A549 (cell line): Measurements from ENCODE around the gene SCRN1. TPM values are rescaled to one million over a fixed set of nuclear protein-coding genes. Genes with fewer than 3 reads are reported as not detected.
A peak's percentile ranks its signal among the peaks of the same experiment; 100 is the strongest.

Experiments
- ATAC-seq, 2 experiments: fragments of 200-7000 bp in 1 of 2; fragments of >200 bp in 1 of 2; cut with Nextera tagmentation in 1 of 2; cut with Tn5 transposase in 1 of 2; 3 replicates each; pipeline versions ENCODE4 v1.8.0 to v1.9.1; 2018 to 2020; ENCODE audit warnings: mild to moderate bottlenecking in 1 of 2, moderate library complexity in 1 of 2
- CTCF ChIA-PET: fragments of 300-600 bp; sonication (Branson Sonifier 250); formaldehyde crosslinking; extraction: SDS; loops from one replicate; lab custom pipeline; 2021; ENCODE audit warnings: antibody characterized with exemption, inconsistent platforms; lab: Yijun Ruan, JAX
- POLR2A ChIA-PET: fragments of 350-600 bp; formaldehyde crosslinking; extraction: SDS; loops from one replicate; lab custom pipeline; 2021; ENCODE audit warnings: antibody characterized with exemption, inconsistent platforms; lab: Yijun Ruan, JAX
- DNase-seq, 2 experiments: peaks; one replicate each; pipeline versions ENCODE4 v3.0.0 to v3.0.0-alpha.2; 2011 to 2016; ENCODE audit warnings: low read depth in 1 of 2, low spot score in 1 of 2
- FAIRE-seq: peaks from 2 replicates; lab custom pipeline; 2011; peaks lifted over from hg19 to GRCh38; lab: Jason Lieb, UNC
- H3K27ac ChIP-seq, 2 experiments: fragments of >200 bp; sonication (Bioruptor Twin); formaldehyde crosslinking; 3 replicates each; pipeline ENCODE4 v1.5.1; 2016 to 2017
- H3K4me1 ChIP-seq: fragments of >200 bp; sonication (Bioruptor Twin); formaldehyde crosslinking; 3 replicates; pipeline ENCODE4 v1.6.1; 2016
- H3K4me2 ChIP-seq: fragments of >200 bp; sonication (Bioruptor Twin); formaldehyde crosslinking; 3 replicates; pipeline ENCODE4 v1.6.1; 2016
- H3K4me3 ChIP-seq: fragments of >200 bp; sonication (Bioruptor Twin); formaldehyde crosslinking; 3 replicates; pipeline ENCODE4 v1.5.1; 2016
- H3K9me3 ChIP-seq: fragments of >200 bp; sonication (Bioruptor Twin); formaldehyde crosslinking; 3 replicates; pipeline ENCODE4 v1.6.1; 2016
- CBX2 ChIP-seq: fragments of 200-600 bp; sonication (generic); IDR thresholded peaks from 2 replicates; pipeline ENCODE4 v1.6.1; 2016; ENCODE audit warnings: low read depth, mild to moderate bottlenecking, borderline replicate concordance
- CBX8 ChIP-seq: fragments of 200-600 bp; sonication (generic); IDR thresholded peaks from 2 replicates; pipeline ENCODE4 v1.6.1; 2016
- HDAC2 ChIP-seq: fragments of 200-600 bp; sonication (generic); IDR thresholded peaks from 2 replicates; pipeline ENCODE4 v1.6.1; 2016
- HOXB13 ChIP-seq: fragments of 250-450 bp; sonication (Bioruptor Pico); IDR thresholded peaks from 2 replicates; pipeline ENCODE4 v1.5.0; 2020; ENCODE audit warnings: low read depth, mild to moderate bottlenecking, moderate library complexity
- JUN ChIP-seq, 2 experiments: fragments of >200 bp; sonication (Bioruptor Twin); formaldehyde crosslinking; IDR thresholded peaks; 2 replicates in 1 of 2; 3 replicates in 1 of 2; pipeline ENCODE4 v1.6.1; 2016 to 2017
- KDM1A ChIP-seq: fragments of 200-600 bp; sonication (generic); IDR thresholded peaks from 2 replicates; pipeline ENCODE4 v1.6.1; 2016; ENCODE audit warnings: low read depth, mild to moderate bottlenecking
- MAFK ChIP-seq: fragments of 450-650 bp; IDR thresholded peaks from 2 replicates; pipeline ENCODE4 v1.6.1; 2014; ENCODE audit not compliant: partially characterized antibody
- NFE2L2 ChIP-seq: fragments of 150-350 bp; conservative IDR thresholded peaks from 2 replicates; pipeline ENCODE4 v1.6.1; 2014; ENCODE audit warnings: low read length
- NR3C1 ChIP-seq: fragments of >200 bp; sonication (Bioruptor Twin); formaldehyde crosslinking; IDR thresholded peaks from 3 replicates; pipeline ENCODE4 v1.6.1; 2017
- PHF8 ChIP-seq: fragments of 200-600 bp; sonication (generic); IDR thresholded peaks from 2 replicates; pipeline ENCODE4 v1.6.1; 2016; ENCODE audit warnings: low read depth, mild to moderate bottlenecking, antibody characterized with exemption, moderate library complexity, borderline replicate concordance
- POLR2A ChIP-seq: IDR thresholded peaks from 2 replicates; pipeline ENCODE4 v1.6.1; 2012; ENCODE audit warnings: mild to moderate bottlenecking, low read length
- RAD21 ChIP-seq, 2 experiments: fragments of >200 bp in 1 of 2; sonication (Bioruptor Twin) in 1 of 2; formaldehyde crosslinking in 1 of 2; IDR thresholded peaks in 1 of 2; conservative IDR thresholded peaks in 1 of 2; 2 replicates in 1 of 2; 3 replicates in 1 of 2; pipeline ENCODE4 v1.6.1; 2012 to 2018; ENCODE audit warnings: inconsistent platforms in 1 of 2
- ZFP36 ChIP-seq: fragments of 450-650 bp; IDR thresholded peaks from 2 replicates; pipeline ENCODE4 v1.6.1; 2014; ENCODE audit warnings: borderline replicate concordance; ENCODE audit not compliant: partially characterized antibody
- WGBS: methylation state at CpG from one replicate; pipeline ENCODE4 v1.1.6; 2017; ENCODE audit errors: missing lambda C conversion rate; 5-methylcytosine and 5-hydroxymethylcytosine counted together
- polyA minus RNA-seq: library from RNA; depleted of rRNA, polyadenylated mRNA; stranded (reverse); fragments of >200 nt; gene quantifications from 2 replicates; pipeline ENCODE4 v1.2.3, GENCODE V29; 2011; rRNA and poly(A)+ RNA removed
- polyA plus RNA-seq, 4 experiments: library from polyadenylated mRNA; depleted of rRNA in 3 of 4; stranded (reverse); fragments of >200 nt; fragmentation: RNase III in 1 of 4; extraction: RNeasy Plus Mini Kit Qiagen cat#74134 plus additional on column Dnase treatment in 1 of 4; gene quantifications; 2 replicates in 3 of 4; 3 replicates in 1 of 4; pipeline ENCODE4 v1.2.3, GENCODE V29; 2011 to 2017
- TF ChIP-seq, protein P1 (sequence below): IDR thresholded peaks from 2 replicates; pipeline ENCODE4 v1.6.1; 2012
- TF ChIP-seq, protein P2 (sequence below): fragments of >200 bp; sonication (Bioruptor Twin); formaldehyde crosslinking; IDR thresholded peaks from 2 replicates; pipeline ENCODE4 v1.6.1; 2016
- TF ChIP-seq, protein P3 (sequence below): fragments of 250-450 bp; sonication (Bioruptor Pico); IDR thresholded peaks from 2 replicates; pipeline ENCODE4 v1.5.0; 2020; ENCODE audit warnings: low read depth, mild to moderate bottlenecking, moderate library complexity
- TF ChIP-seq, protein P4 (sequence below): fragments of 200-600 bp; sonication (generic); IDR thresholded peaks from 2 replicates; pipeline ENCODE4 v1.6.1; 2016; ENCODE audit warnings: antibody characterized with exemption, mild to moderate bottlenecking, moderate library complexity
- TF ChIP-seq, protein P5 (sequence below): fragments of >200 bp; sonication (Bioruptor Twin); formaldehyde crosslinking; IDR thresholded peaks from 3 replicates; pipeline ENCODE4 v1.6.1; 2016

The SCRN1 gene, protein sequence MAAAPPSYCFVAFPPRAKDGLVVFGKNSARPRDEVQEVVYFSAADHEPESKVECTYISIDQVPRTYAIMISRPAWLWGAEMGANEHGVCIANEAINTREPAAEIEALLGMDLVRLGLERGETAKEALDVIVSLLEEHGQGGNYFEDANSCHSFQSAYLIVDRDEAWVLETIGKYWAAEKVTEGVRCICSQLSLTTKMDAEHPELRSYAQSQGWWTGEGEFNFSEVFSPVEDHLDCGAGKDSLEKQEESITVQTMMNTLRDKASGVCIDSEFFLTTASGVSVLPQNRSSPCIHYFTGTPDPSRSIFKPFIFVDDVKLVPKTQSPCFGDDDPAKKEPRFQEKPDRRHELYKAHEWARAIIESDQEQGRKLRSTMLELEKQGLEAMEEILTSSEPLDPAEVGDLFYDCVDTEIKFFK
- polyA plus RNA-seq (2011; rRNA removed) (80.0 and 88.9 TPM in 2 replicates), polyA plus RNA-seq (2017; fragmentation: RNase III; extraction: RNeasy Plus Mini Kit Qiagen cat#74134 plus additional on column Dnase treatment) (46.2 to 49.7 TPM (median 49.1 TPM) in 3 replicates), polyA minus RNA-seq (71.8 and 78.4 TPM in 2 replicates)
- polyA plus RNA-seq (2012; cell fraction: cytosol; rRNA removed): 19.3 and 23.4 TPM in 2 replicates
- 16.8 and 22.4 TPM in 2 replicates for polyA plus RNA-seq (2012; cell fraction: nucleus; rRNA removed)

DNA sequence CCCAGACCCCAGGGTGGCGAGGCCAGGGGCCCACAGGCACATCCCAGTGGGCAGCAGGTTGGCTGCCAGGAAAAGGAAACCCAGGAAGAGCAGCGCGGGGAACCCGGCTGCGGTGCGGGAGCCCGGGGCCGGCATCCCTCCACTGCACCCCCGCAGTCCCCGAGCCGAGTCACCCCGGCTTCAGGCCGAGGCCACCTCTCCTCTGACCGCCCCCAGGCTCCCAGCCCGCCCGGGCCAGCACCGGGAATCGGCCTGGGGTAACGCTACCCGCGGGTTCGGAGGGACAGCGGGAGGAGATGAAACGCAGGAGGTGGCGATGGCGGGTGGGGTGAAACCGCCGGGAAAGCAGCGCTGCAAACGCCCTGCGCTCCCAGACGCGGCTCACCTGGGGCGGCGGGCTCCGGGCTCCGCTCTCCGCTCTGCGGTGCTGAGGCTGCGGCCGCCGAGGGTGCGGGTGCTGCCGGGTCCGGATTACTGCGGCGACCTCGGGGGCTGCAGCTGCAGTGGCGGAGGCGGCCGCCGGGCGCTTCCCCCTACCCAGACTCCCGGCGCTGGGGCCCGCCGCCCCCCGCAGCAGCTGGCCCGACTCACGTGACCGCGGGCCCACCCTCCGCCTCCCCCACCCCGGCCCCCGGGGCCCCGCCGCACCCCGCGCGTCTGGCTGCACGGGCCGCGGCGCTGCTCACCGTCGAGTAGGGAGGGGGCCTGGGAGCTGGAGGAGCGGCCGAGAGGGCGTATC is at the start of gene SCRN1:
TSS of gene SCRN1 (minus strand) at position 545 of the 739 bp plus-strand sequence. CDS start 20,734 bp downstream, outside the sequence.
- ChIA-PET CTCF (no interaction called here), POLR2A (interaction anchor here (1.3 kb wide), 1 partner anchor 37 kb away, joined by 4 read pairs; the partner anchor contains the start of gene FKBP14)
- peak; percentile 51 to 57 for DNase-seq
- H3K27ac ChIP-seq: peak within 1 kb of the TSS; percentile 92 to 97
- H3K9me3 ChIP-seq: peaks cover 12% of the 10 kb centered on the region
- ATAC-seq: peak; percentile 67 to 72
- 1% methylated on average over 23 of the region's 79 CpGs for WGBS
- no peak for FAIRE-seq
- TF ChIP-seq CBX2: no peak
- TF ChIP-seq, protein P1, sequence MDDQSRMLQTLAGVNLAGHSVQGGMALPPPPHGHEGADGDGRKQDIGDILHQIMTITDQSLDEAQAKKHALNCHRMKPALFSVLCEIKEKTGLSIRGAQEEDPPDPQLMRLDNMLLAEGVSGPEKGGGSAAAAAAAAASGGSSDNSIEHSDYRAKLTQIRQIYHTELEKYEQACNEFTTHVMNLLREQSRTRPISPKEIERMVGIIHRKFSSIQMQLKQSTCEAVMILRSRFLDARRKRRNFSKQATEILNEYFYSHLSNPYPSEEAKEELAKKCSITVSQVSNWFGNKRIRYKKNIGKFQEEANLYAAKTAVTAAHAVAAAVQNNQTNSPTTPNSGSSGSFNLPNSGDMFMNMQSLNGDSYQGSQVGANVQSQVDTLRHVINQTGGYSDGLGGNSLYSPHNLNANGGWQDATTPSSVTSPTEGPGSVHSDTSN: 0 out of 2 replicates have a peak, but pooled peaks have one; percentile 46
- peak; percentile 41; the same call in 1 of the 2 replicates for TF ChIP-seq POLR2A
- no peak for TF ChIP-seq MAFK
- TF ChIP-seq, protein P2, sequence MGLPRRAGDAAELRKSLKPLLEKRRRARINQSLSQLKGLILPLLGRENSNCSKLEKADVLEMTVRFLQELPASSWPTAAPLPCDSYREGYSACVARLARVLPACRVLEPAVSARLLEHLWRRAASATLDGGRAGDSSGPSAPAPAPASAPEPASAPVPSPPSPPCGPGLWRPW: no peak
- no peak for TF ChIP-seq ZFP36
- peak; percentile 35 for TF ChIP-seq PHF8
- TF ChIP-seq, protein P3, sequence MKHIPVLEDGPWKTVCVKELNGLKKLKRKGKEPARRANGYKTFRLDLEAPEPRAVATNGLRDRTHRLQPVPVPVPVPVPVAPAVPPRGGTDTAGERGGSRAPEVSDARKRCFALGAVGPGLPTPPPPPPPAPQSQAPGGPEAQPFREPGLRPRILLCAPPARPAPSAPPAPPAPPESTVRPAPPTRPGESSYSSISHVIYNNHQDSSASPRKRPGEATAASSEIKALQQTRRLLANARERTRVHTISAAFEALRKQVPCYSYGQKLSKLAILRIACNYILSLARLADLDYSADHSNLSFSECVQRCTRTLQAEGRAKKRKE (CRISPR knock-in tag): no peak
- peak in 1 of 2 experiments; percentile 81; a peak in 3 of 5 replicates for TF ChIP-seq JUN (IDR thresholded peaks at IDR 0.05)
- peak in 1 of 2 experiments; percentile 20; a peak in 1 of 5 replicates for TF ChIP-seq RAD21 (conservative IDR thresholded peaks at IDR 0.05 in 1 of 2, IDR thresholded peaks at IDR 0.05 in 1 of 2)
- TF ChIP-seq HOXB13 (CRISPR knock-in tag): no peak
- TF ChIP-seq NFE2L2: no peak
- TF ChIP-seq HDAC2: no peak
- TF ChIP-seq KDM1A: no peak
- TF ChIP-seq, protein P4, sequence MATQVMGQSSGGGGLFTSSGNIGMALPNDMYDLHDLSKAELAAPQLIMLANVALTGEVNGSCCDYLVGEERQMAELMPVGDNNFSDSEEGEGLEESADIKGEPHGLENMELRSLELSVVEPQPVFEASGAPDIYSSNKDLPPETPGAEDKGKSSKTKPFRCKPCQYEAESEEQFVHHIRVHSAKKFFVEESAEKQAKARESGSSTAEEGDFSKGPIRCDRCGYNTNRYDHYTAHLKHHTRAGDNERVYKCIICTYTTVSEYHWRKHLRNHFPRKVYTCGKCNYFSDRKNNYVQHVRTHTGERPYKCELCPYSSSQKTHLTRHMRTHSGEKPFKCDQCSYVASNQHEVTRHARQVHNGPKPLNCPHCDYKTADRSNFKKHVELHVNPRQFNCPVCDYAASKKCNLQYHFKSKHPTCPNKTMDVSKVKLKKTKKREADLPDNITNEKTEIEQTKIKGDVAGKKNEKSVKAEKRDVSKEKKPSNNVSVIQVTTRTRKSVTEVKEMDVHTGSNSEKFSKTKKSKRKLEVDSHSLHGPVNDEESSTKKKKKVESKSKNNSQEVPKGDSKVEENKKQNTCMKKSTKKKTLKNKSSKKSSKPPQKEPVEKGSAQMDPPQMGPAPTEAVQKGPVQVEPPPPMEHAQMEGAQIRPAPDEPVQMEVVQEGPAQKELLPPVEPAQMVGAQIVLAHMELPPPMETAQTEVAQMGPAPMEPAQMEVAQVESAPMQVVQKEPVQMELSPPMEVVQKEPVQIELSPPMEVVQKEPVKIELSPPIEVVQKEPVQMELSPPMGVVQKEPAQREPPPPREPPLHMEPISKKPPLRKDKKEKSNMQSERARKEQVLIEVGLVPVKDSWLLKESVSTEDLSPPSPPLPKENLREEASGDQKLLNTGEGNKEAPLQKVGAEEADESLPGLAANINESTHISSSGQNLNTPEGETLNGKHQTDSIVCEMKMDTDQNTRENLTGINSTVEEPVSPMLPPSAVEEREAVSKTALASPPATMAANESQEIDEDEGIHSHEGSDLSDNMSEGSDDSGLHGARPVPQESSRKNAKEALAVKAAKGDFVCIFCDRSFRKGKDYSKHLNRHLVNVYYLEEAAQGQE: no peak
- TF ChIP-seq CBX8: no peak
- TF ChIP-seq, protein P5, sequence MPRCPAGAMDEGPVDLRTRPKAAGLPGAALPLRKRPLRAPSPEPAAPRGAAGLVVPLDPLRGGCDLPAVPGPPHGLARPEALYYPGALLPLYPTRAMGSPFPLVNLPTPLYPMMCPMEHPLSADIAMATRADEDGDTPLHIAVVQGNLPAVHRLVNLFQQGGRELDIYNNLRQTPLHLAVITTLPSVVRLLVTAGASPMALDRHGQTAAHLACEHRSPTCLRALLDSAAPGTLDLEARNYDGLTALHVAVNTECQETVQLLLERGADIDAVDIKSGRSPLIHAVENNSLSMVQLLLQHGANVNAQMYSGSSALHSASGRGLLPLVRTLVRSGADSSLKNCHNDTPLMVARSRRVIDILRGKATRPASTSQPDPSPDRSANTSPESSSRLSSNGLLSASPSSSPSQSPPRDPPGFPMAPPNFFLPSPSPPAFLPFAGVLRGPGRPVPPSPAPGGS: 0 out of 3 replicates have a peak, but pooled peaks have one; percentile 56
- TF ChIP-seq NR3C1: no peak
- H3K4me1 ChIP-seq: peaks cover 14% of the 10 kb centered on the region
- H3K4me2 ChIP-seq: peak within 1 kb of the TSS; percentile 94
- H3K4me3 ChIP-seq: peak within 1 kb of the TSS; percentile 92
